GM18873 (cell line): ENCODE measurements around the gene HDAC4.

Source experiments
- ATAC-seq: cut with Tn5 transposase; IDR thresholded peaks from one replicate; pipeline ENCODE4 v1.9.1; 2021; ENCODE audit warnings: mild to moderate bottlenecking, moderate library complexity, moderate number of reproducible peaks; ENCODE audit not compliant: unreplicated experiment, low FRiP score

Gene HDAC4

DNA sequence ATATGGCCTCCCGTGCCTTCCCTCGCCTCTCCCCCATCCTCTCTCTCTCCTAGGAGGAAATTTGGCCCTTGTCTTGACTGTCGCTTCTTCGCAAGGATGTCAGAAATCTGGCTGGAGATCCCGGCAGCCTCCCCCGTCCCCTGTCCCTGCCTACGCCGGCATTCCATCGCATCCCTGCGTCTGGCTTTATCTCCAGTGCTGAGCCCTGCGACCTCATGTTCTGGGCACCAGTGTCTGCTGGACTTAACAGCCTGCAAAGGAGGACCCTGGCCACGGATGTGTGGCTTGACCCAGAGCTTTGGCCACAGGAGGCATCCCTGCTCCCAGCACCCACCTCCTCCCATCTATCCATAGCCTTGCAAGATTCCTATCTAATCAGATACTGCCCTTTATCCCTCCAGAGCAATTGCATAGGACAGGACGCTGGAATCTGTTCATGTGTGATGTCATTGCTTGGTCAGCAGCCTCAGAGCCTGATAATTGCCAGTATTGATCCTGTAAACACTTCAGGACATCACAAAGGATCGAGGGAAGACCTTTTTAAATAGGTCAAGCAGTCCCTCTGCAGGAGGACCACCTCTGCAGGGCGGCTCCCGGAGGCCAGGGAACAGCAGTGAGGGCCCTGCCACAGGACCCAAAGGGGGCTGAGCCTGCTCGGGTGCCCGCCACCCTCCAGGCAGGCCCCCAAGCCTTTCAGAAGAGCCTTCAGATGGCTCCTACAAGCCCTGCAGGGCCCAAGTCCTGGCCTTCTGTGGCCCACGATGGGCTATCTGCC, 384.7 kb downstream of the HDAC4 start:
- no peak for ATAC-seq

DNA sequence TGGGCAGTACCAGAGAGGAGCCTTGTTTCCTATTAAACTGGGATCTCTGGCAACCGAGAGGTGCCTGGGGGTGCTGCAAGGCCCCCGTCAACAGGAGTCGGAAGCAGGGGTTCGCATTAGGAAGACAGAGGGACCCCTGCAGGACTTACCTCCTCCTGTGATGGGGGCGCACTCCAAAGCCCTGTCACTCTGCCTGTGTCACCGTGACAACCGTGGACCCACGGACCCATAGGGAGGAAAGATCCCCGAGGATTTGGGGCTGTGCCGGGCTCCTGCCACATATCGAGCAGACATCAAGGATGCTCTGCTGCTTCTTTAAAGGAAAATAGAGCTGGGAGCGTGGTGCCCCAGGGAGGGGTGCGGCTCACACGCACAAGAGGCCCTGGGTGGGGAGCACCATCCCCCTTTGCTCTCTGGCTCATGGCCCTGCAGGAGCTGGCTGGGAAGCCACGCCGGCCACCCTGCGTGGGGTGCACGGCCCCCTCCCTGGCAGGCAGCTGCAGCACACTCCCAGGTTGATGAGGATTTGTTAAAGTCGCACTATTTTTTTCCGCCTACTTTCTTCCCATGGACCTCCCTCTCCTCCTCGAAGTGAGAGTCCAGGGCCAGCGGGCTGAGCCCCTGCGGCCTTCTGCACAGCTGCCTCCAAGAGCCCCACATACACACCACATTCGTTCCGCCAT, 385.5 kb downstream of the HDAC4 start:
- ATAC-seq: no peak

DNA sequence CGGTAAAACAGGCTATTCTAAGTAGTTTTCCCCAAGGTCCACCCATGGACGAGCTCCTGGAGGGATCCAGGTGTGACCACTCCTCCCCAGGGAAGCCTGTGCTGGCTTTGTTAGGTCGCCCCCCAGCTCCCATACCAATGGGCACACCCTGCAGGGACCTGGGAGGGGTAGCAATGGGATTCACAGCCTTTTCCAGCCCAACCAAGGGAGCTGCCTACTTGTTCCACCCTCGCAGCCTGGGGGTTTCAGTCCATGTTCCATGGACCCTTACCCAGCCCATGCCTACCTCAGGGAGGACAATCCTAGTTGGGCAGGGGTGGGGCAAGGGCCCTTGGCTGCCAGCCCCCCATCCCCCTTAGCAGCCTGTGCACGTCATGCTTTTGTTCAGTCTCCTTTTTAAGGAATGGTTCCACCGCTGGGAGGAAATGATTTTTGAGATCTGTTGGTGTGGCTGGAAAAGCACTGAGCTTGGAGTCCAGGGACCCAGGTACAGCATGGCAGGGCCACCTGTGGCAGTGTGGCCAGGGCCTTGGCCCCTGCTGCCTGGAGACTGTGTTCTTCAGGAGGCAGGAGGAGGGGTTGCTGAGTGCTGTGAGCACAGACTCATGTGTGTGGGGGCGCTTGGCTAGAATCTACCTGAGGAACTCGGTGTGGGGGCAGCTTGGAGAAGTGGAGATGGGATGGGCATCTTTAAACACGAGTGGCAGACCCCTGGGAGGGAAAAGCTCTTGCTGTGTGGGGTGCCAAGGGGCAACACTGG, 386.2 kb downstream of the HDAC4 start:
- no peak for ATAC-seq

DNA sequence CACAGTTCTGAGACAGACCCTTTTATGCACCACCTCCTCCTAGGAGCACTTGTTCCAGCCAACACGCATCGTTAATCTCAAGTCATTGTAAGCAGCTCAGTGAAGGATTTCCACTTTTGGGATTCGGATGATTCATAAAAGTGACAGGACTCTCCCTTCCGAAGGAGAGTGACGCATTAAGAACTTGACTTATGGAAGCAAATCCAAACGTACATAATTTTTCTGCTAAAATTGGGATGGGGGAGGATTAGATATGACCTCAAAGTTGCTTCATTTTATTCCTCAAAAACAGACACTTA, 387.2 kb downstream of the HDAC4 start:
- ATAC-seq: no peak

DNA sequence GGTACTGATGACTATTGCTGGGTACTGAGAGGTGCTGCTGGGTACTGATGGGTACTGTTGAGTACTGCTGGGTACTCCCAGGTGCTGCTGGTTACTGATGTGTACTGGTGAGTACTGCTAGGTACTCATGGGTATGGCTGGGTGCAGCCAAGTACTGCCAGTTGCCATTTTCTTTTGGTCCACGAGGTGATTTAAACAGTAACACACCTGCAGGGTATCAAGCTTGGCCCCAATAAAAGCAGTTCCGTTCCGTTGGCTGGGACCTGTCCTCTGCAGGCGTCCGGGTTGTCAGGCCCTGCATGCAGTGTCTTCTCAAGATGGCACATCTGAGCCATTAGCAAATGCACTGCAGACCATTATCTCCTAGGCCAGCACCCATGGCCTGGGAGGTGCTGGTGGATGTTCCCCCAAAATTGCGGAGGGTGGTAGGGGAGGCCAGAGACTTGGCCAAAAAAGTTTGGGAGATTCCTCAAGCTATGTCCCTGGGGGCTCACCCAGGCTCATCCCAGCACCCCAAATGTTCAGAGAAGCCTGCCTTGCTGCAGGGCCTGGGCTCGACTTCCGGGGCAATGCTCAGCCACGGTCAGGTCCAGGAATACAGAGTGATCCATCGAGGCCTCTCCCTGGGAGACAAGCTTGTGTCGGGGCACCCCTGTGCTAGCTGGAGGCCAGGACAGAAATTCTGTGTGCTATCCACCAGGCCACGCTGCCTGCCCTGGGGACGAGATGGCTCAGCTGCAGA, 387.7 kb downstream of the HDAC4 start:
- ATAC-seq: no peak

DNA sequence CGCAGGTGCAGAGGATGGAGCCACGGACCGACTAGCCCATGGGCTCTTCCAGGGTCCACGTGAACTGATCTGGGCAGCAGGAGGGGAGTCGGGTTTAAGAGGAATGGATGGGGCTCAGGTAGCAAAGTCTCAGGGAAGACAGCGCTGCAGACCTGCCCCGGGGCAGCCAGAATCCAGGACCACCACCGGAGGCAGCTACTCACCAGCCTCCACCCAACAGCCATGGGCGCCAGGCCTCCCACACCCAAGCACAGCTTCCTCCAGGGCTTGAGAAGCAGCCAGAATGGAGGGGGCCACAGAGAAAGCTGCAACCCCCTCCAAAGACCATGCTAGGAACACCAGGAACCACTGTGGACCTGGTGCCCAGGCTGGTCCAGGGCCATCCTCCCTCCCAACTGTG, 388.6 kb downstream of the HDAC4 start:
- ATAC-seq: no peak

DNA sequence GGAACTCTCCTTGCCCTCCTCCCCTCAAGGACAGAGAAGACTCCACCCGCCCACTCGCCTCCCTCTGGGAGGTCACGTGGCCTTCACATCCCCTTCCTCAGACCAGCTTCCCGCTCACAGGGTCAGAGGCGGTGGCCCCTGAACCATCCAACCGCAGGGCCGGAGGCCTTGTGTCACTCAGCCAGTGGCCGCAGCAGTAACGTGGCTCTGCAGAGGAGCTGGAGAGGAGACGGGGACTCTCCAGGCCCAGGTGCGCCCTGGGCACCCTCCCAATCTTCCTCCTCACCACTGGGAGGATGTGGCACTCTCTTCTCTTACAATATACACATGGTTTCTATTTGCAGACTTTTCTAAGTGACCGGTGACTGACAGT, 391.2 kb downstream of the HDAC4 start:
- ATAC-seq: no peak

DNA sequence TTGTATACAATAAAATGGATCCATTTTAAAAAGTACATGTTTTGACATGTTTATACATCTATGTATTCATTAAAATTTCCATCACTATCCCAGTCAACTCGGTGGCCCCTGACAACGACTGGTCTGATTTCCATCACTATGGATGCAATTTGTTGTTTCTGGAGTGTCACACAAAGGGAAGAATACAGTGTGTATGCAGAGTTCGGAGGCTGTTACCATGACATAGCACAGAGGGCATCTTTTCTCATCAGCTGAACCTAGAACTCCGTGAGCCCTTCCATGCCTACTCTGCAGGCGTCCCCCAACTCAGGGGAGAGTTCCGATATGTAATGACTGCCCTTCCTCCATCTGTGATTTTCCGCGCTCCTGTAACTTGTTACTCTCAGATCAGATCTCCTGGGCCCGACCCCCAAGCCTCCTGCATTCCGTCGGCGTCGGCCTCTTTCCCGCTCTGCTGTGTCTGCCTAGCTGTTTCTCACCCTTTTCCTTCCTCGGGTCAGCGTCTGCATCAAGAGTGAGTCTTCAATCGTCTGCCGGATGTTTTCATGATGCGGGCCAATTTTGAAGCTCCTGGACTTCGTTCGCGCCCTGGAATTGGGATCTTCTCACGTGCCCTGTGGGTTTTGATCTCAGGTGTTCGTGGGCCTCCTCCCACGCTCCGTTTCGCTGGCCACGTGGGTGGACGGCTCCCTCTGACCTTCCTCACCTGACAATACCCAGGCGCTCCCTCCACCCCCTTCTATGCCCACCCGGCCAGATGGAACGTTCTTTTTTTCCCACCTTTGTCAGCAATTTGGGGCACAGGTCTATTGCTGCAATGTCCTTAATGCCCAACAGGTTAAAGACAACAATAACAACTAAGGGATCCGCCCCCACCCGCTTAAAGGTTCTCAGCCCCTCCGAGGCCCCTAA, 391.9 kb downstream of the HDAC4 start:
- no peak for ATAC-seq

DNA sequence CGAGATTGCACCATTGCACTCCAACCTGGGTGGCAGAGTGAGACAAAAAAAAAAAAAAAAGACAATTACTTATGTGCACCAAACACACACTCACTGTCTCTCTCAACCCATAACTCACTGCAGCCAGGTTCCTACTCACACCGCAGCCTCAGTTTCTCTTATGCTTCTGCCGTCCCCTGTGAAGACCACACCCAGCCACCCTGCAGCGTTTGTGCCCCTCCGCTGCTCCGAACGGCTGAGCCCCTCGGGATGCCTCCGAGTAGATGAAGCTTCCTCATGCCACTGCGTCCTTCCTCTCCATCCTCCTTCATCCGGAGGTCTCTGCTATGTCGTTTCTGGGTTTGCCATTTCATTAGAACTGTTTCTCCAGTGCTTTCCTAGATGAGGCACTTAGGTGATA, 392.8 kb downstream of the HDAC4 start:
- ATAC-seq: no peak

DNA sequence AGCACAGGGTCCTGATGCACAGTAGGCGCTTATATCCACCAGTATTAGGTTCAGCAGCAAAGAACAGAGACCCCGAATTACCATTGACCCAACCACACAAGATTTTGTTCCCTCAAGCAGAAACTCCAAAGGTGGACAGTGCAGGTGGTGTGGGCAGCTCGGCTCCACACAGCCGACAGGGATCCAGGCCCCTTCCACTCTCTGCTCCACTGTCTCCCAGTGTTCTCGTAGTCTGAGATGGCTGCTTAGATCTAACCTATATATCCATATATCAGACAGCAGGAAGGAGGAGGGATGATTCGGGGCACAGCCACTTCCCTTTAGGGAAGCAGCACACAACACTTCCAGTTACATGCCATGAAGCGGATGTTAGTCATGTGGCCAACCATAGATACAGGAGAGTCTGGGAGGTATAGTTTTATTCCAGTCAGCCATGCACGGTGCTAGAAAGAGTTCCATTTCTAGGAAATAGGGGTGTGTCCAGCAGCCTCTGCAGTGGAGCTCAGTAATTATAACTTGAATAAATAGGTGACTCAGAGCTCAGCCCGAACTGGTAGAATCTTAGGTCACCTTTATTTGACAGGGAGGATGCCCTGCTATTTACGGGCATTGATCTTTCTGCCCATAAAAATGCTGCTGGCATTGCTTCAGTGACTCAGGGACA, 394.1 kb downstream of the HDAC4 start:
- no peak for ATAC-seq

DNA sequence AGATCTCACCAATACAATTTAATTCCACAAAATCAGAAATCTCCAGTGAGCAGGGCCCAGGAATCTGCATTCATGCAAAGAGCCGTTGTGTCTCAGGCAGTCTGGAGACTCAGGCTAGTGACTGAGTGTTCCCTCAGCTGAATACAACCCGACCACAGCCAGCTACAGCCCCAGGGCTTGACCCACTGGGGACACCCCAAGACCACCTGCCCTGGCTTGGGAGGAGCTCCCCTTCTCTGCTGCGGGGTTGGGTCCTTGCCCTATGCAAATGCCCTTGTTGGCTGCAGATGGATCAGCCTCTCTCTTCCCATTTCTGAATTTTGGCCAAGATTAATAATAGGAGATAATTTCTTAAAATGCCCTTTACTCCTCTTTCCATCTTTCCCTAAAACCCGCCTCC, 395.2 kb downstream of the HDAC4 start:
- ATAC-seq: no peak

DNA sequence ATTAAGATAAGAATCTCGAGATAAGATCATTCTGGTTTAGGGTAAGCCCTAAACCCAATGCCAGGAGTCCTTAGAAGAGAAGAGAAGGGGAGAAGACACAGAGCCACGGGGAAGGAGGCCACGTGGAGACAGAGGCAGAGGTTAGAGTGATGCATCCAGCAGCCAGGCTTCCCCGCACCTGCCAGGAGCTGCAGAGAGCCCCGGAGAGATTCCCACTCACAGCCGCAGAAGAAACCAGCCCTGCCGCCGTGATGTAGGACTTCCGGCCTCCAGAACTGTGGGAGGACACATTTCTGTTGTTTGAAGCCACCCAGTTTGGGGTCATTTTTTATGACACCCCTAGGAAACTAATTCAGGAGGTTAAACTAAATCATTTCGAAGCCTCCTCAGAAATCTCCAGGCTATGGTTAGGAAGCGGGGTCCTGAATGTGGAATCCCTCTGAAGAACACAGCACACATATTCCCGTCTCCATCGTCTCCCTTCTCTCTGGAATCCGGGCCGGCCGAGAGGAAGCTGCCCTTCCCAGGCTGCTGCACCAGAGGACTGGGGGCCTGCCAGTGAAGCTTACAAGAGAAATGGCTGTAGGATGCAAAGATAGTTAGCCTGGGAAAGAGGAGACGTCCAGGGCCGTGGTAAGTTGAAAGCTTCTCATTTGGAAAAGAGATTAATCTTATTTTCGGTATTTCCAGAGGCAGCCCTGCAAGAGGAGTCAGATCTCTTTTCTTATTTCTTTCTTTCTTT, 396.4 kb downstream of the HDAC4 start:
- ATAC-seq: no peak

DNA sequence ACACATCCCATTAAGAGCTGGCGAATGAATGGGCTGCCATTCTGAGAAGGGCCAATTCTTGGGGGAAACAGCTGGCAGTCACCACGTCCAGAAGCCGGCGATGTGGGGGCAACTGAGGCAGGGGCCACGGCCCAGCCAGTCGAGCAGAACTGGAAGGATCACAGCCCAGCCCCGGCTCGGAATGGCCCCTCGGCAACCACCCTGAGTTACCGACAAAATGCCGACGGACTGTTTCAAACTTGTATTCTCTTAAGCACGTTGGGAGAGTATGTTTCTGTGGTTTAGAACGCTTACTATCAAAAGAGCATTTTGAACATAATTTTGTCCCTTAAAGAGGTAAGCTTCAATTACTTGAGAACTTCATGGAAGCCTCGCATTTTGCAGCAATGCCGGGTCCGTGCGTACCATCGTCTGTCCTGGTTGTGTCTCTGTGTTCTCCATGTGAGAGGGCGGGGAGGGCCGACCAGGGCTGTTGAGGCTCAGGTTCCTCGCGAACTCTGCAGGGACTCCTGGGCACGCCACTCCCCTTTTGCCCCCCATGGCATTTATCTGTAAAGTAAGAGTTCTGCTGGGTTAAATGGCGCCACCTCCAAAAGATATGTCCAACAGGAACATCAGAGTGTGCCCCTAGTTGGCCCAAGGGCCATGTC, 397.1 kb downstream of the HDAC4 start:
- no peak for ATAC-seq

DNA sequence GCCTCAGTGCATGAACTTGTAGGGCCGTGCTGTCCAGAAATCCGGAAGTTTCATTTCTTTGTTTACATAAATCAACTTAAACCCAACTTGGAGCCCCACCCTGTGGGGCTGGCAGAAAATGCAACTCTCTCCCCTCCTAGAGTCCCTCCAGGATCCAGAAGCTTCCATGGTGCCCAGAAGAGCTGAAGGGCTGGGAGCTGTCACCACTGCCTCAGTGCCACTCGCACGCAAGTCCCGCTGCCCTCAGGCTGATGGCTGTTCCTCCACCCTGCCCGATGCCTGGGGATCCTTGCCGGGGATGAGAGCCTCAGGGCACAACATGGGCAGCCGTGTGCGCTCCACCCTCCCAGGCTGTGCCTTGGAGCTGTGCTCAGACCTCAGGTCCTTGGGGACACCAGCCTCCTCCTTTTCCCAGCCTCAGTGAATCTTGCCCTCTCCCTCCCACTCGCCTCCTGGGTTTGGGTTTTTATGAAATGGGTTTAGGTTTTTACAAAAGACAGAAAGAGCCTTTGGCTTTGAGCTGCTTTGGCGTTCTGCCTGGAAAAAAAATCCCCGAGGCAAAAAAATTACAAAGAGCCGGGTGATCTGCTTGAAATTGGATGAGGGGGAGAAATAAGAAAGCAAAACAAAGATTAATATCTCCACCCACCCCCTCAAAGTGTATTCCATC, 397.7 kb downstream of the HDAC4 start:
- no peak for ATAC-seq

DNA sequence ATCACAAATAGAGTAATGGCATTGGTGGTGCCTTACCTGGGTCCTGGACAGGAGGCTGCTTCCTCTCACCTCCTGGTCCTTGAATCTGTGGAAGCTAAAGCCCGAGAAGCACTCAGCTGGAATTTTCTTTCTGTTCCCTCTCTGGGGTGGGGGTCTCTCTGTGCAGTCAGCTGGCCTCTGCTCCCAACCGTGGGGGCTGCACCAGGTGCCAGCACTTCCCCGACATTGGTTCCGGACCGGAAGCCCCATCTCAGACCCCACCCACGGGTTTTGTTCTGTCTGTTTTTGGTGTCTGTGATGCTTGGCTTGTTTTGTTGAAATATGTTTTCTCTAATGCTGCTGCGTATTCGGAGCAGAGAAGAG, 398.2 kb downstream of the HDAC4 start:
- no peak for ATAC-seq

DNA sequence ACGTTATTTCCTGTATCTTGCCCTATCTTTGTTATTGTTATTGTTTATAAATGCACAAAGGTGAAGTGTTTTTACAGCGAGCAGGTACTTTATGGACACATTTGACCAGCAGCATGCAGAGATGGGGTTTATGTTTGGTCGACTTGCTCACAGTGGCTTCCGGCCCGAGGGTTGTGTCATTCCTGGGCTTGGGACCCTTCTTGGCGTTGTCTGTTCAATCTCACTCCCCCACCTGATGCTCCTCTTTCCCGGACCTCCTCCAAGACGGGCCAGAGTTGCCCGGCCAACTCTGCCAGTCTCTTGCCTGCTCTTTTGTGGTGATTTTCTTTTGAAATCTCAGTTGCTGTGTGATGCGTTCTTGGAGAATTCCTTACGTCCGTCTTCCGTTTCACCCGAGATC, 399.0 kb downstream of the HDAC4 start:
- ATAC-seq: no peak

DNA sequence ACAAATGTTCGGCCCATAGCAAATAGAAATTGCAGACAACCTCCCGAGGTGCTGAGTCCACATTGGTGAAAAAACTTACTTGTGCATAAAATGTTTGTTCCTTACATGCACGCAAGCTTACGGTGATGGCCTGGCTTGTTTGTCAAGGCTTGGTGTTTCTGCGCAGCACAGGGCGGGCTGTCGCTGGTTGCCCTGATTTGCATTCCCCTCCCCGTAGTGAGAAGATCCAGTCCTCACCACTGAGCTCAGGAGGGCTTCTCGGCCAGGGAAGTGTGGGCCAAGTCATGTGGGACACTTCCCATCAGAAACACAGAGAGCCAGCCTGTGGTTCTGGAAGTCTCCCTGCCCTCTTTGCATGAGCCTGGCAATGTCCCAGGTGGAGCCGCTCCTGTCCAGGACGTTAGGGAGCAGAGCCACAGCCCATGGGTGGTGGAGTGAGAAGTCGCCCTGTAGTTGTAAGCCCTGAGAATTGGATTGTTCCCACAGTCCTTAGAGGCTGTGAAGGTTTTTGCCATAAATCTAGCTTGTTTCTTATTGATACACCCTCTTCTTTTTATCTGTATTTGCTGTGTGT, 400.2 kb downstream of the HDAC4 start:
- no peak for ATAC-seq

DNA sequence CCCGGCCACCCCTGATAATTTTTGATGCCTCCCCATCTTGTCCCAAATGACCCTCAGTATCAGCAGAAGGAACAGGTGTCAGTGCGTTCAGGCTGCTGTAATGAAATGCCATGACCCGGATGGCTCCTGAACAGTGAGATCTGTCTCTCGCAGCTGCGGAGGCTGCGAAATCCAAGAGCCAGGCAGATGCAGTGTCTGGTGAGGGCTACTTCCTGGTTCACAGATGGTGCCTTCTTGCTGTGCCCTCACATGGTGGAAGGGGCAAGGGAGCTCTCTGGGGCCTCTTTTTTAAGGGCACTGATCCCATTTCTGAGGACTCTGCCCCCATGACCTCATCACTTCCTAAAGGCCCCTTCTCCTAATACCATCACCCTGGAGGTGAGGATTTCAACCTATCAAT, 400.7 kb downstream of the HDAC4 start:
- ATAC-seq: no peak
